CD4-positive, alpha-beta memory T cell (primary cell): Measurements from ENCODE around the gene MPRIP. TPM values are rescaled to one million over a fixed set of nuclear protein-coding genes. Genes with fewer than 3 reads are reported as not detected.

ENCODE experiments used
- CTCF ChIA-PET: fragments of 350-600 bp; sonication (Branson Sonifier 250); formaldehyde crosslinking; loops from one replicate; lab custom pipeline; 2021; ENCODE audit warnings: inconsistent platforms; ENCODE audit not compliant: partially characterized antibody; lab: Charles Lee
- POLR2A ChIA-PET: fragments of 350-600 bp; sonication (Branson Sonifier 250); formaldehyde crosslinking; loops from one replicate; lab custom pipeline; 2021; ENCODE audit not compliant: partially characterized antibody; lab: Charles Lee
- DNase-seq, 5 donors: peaks; one replicate each; pipeline versions ENCODE4 v3.0.0 to v3.0.0-alpha.2; 2020 to 2022; ENCODE audit warnings: mixed read lengths in 1 of 5
- H3K27ac ChIP-seq: one replicate; pipeline ENCODE4 v1.7.0; 2013; ENCODE audit warnings: low read depth, low read length
- H3K27me3 ChIP-seq: 2 replicates; pipeline ENCODE4 v1.7.0; 2013; ENCODE audit warnings: mild to moderate bottlenecking, low read length, moderate library complexity; ENCODE audit not compliant: insufficient read depth
- H3K36me3 ChIP-seq: 2 replicates; pipeline ENCODE4 v1.7.0; 2013; ENCODE audit warnings: mild to moderate bottlenecking, low read length, moderate library complexity; ENCODE audit not compliant: insufficient read depth
- H3K4me1 ChIP-seq: 2 replicates; pipeline ENCODE4 v1.7.0; 2013; ENCODE audit warnings: mild to moderate bottlenecking, low read length, moderate library complexity; ENCODE audit not compliant: insufficient read depth
- H3K4me3 ChIP-seq, 2 donors: one replicate each; pipeline ENCODE4 v1.7.0; 2013; ENCODE audit warnings: low read length in 2 of 2, mild to moderate bottlenecking in 1 of 2
- H3K9me3 ChIP-seq, 2 donors: one replicate each; pipeline ENCODE4 v1.7.0; 2013; ENCODE audit warnings: low read length in 2 of 2, control low read depth in 1 of 2; ENCODE audit not compliant: control insufficient read depth in 1 of 2
- H3K27ac Mint-ChIP-seq, 7 donors: one replicate each; pipeline ENCODE4 v1.8.0; 2020 to 2021; ENCODE audit warnings: mixed read lengths in 7 of 7, mild to moderate bottlenecking in 6 of 7, inconsistent platforms in 3 of 7, moderate library complexity in 3 of 7
- H3K27me3 Mint-ChIP-seq, 2 donors: one replicate each; pipeline ENCODE4 v1.8.0; 2020 to 2021; ENCODE audit warnings: mixed read lengths in 2 of 2
- H3K36me3 Mint-ChIP-seq, 2 donors: one replicate each; pipeline ENCODE4 v1.8.0; 2020 to 2021; ENCODE audit warnings: mixed read lengths in 2 of 2, inconsistent platforms in 1 of 2, mild to moderate bottlenecking in 1 of 2
- H3K4me1 Mint-ChIP-seq, 4 donors: one replicate each; pipeline ENCODE4 v1.8.0; 2020 to 2021; ENCODE audit warnings: mixed read lengths in 4 of 4, mild to moderate bottlenecking in 1 of 4
- H3K4me3 Mint-ChIP-seq, 8 donors: one replicate each; pipeline ENCODE4 v1.8.0; 2020 to 2021; ENCODE audit warnings: mixed read lengths in 8 of 8, mild to moderate bottlenecking in 7 of 8, moderate library complexity in 6 of 8, inconsistent platforms in 3 of 8
- H3K9me3 Mint-ChIP-seq, 8 donors: one replicate each; pipeline ENCODE4 v1.8.0; 2020 to 2021; ENCODE audit warnings: mixed read lengths in 8 of 8, mild to moderate bottlenecking in 5 of 8, inconsistent platforms in 3 of 8, moderate library complexity in 1 of 8
- intact Hi-C: fragments of 100-400 bp; cut with micrococcal nuclease; formaldehyde crosslinking; loops from one replicate; pipeline ENCODE4 v1.15.1; 2023
- polyA plus RNA-seq, 2 donors: library from polyadenylated mRNA; unstranded; fragments of 300-500 nt; fragmentation: Illumina TruSeq; gene quantifications; one replicate each; pipeline ENCODE4 v1.2.3, GENCODE V29; 2021
- total RNA-seq, 2 experiments: library from RNA; stranded (reverse); gene quantifications; one replicate each; pipeline ENCODE4 v1.2.3, GENCODE V29; 2021

MPRIP gene
- total and polyA plus RNA-seq, 4 experiments from 2014 or later, result 48.4 to 255 (median 152) TPM

DNA sequence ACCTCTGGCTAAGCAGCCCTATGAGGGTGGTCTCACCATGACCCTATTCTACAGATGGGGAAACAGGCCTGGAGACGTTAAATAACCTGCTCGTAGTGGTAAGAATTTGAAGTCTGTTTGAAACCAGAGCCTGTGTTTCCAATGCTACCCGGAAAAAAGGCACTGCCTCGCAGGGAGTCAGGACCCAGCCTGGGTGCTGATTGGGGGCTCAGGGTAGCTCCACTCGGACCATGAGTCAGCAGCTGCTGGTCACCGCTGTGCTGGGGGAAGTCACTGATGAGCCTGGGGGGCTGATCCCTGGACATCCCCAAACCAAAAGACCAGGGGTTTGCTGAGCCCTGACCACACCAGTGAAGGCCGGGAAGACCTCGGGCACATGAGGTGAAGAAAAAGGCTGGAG lies 173.3 kb downstream of the MPRIP start:
- Mint-ChIP-seq H3K4me1 (no peaks in the 10 kb centered on the region), H3K36me3 (peaks cover 36 to 60% of the 10 kb centered on the region in 2 donors), H3K9me3 (peaks cover 0 to 1% (median 0%) of the 10 kb centered on the region in 8 donors), H3K4me3 (no peak overlapping the region), H3K27ac (no peak overlapping the region), H3K27me3 (no peaks in the 10 kb centered on the region)
- H3K27me3 ChIP-seq, result no peaks in the 10 kb centered on the region
- POLR2A ChIA-PET, result interaction anchor here (0.7 kb wide), 1 partner anchor 31 kb away, joined by 3 read pairs; no protein-coding TSS in a partner anchor
- H3K9me3 ChIP-seq, result no peaks in the 10 kb centered on the region
- no peaks in the 10 kb centered on the region for H3K4me1 ChIP-seq
- no peak overlapping the region for H3K27ac ChIP-seq
- CTCF ChIA-PET, result no interaction called here
- peaks cover 54% of the 10 kb centered on the region for H3K36me3 ChIP-seq
- no peak for DNase-seq
- intact Hi-C loops, result no loop called here
- H3K4me3 ChIP-seq, result no peak overlapping the region

- H3K4me3 ChIP-seq, result no peak overlapping the region
- H3K9me3 ChIP-seq, result no peaks in the 10 kb centered on the region
- H3K27ac Mint-ChIP-seq, result peak overlapping the region in 2 of 7 donors; percentile 60 to 69
- H3K4me1 Mint-ChIP-seq, result no peaks in the 10 kb centered on the region
- H3K36me3 Mint-ChIP-seq, result peaks cover 41 to 66% of the 10 kb centered on the region in 2 donors
- no peak overlapping the region for H3K27ac ChIP-seq
- intact Hi-C loops, result no loop called here
- no peaks in the 10 kb centered on the region for H3K4me1 ChIP-seq
- no peak for DNase-seq
- H3K27me3 Mint-ChIP-seq, result no peaks in the 10 kb centered on the region
- CTCF ChIA-PET, result no interaction called here
- H3K36me3 ChIP-seq, result peaks cover 60% of the 10 kb centered on the region
- peaks cover 0 to 1% (median 0%) of the 10 kb centered on the region in 8 donors for H3K9me3 Mint-ChIP-seq
- no peak overlapping the region for H3K4me3 Mint-ChIP-seq
- POLR2A ChIA-PET, result interaction anchor here (0.7 to 1.3 kb wide), 2 partner anchors 10 to 32 kb away, joined by 3 to 4 read pairs; partner anchors contain the start of gene PLD6
- H3K27me3 ChIP-seq, result no peaks in the 10 kb centered on the region
Observed at GRCh38 chr17:17216236-17216635, 174.0 kb downstream of the MPRIP start.

DNA sequence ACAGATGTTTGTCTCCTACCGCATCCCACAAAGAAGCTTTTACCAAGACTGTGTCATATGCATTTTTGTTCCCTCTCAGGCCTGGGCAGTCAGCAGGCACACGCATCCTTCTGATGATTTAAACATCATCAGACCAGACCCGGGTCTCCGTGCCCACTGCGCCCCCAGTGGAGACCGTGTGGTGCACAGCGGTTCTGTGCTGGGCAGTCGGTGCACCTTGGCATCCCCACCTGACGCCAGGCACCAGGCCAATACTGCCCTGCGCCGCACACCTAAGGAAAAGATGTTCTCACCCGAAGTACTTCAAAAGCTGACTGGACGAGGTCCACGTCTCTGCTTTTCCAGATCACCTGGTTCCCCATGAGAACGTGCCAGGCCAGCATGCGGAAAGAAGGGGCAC lies 174.5 kb downstream of the MPRIP start:
- Histone ChIP-seq H3K36me3 (peaks cover 66% of the 10 kb centered on the region), H3K9me3 (no peaks in the 10 kb centered on the region), H3K27ac (no peak overlapping the region), H3K4me1 (no peaks in the 10 kb centered on the region), H3K4me3 (no peak overlapping the region), H3K27me3 (no peaks in the 10 kb centered on the region)
- H3K27me3 Mint-ChIP-seq, result no peaks in the 10 kb centered on the region
- no peaks in the 10 kb centered on the region for H3K4me1 Mint-ChIP-seq
- DNase-seq, result no peak
- intact Hi-C loops, result no loop called here
- ChIA-PET CTCF (no interaction called here), POLR2A (interaction anchor here (1.3 kb wide), 1 partner anchor 10 kb away, joined by 4 read pairs; the partner anchor contains the start of gene PLD6)
- peaks cover 41 to 69% of the 10 kb centered on the region in 2 donors for H3K36me3 Mint-ChIP-seq
- H3K27ac Mint-ChIP-seq, result peak overlapping the region in 4 of 7 donors; percentile 7 to 69 (median 56)
- H3K9me3 Mint-ChIP-seq, result peaks cover 0 to 1% (median 0%) of the 10 kb centered on the region in 8 donors
- H3K4me3 Mint-ChIP-seq, result no peak overlapping the region

DNA sequence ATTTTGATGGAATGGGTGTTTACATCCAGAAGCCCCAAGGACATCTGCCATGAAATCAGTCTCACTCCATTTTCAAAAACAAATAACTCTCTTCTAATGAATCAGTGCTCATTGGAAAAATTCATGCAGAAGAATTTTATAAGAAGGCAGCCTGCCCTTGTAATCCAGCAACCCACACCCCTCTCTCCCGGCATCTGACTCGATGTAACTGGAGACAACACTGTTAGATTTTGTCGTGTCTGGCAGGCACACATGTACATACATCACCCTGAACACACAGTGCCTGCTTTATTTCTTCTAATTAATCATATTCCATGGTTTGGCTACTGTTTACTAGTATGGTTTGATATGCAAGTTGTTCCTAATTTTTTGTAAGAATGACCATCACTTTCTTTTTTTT lies 175.7 kb downstream of the MPRIP start:
- DNase-seq, result no peak
- peaks cover 75% of the 10 kb centered on the region for H3K36me3 ChIP-seq

DNA sequence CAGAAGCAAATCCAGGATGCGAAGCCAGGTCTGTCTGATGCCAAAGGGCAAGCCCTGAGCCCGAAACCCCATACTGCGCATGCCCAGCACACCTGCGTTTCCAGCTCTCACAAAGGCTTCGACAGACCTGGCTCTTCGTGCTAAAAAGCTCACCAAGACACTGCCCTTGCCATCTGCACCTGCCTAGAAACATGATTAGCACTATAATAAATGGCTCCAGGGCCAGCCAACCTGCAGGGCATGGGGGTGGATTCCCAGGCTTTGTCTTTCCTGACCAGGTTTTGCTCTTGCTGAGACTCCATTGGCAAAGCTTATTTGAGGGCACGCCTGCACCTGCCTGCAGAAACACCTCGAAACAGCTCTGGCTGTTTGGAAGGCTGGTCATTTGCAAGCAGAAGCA lies 178.3 kb downstream of the MPRIP start:
- Histone ChIP-seq H3K4me1 (no peaks in the 10 kb centered on the region), H3K27ac (no peak overlapping the region), H3K4me3 (no peak overlapping the region), H3K36me3 (peaks cover 83% of the 10 kb centered on the region), H3K9me3 (no peaks in the 10 kb centered on the region), H3K27me3 (no peaks in the 10 kb centered on the region)
- ChIA-PET POLR2A (interaction anchor here (1.5 kb wide), 1 partner anchor 13 kb away, joined by 4 read pairs; no protein-coding TSS in a partner anchor), CTCF (no interaction called here)
- DNase-seq, result no peak
- Mint-ChIP-seq H3K36me3 (peaks cover 51 to 82% of the 10 kb centered on the region in 2 donors), H3K4me3 (no peak overlapping the region), H3K9me3 (peaks cover 0 to 1% (median 0%) of the 10 kb centered on the region in 8 donors), H3K27ac (peak overlapping the region in 1 of 7 donors; percentile 13), H3K4me1 (no peaks in the 10 kb centered on the region), H3K27me3 (no peaks in the 10 kb centered on the region)
- intact Hi-C loops, result no loop called here

More for the DNA sequence above, 175.7 kb downstream of the MPRIP start:
- Mint-ChIP-seq H3K4me1 (no peaks in the 10 kb centered on the region), H3K27ac (peak overlapping the region in 3 of 7 donors; percentile 28 to 78 (median 46)), H3K4me3 (no peak overlapping the region), H3K27me3 (no peaks in the 10 kb centered on the region), H3K9me3 (peaks cover 0 to 1% (median 0%) of the 10 kb centered on the region in 8 donors), H3K36me3 (peaks cover 41 to 72% of the 10 kb centered on the region in 2 donors)
- H3K27ac ChIP-seq, result no peak overlapping the region
- intact Hi-C loops, result no loop called here
- no peaks in the 10 kb centered on the region for H3K4me1 ChIP-seq
- H3K27me3 ChIP-seq, result no peaks in the 10 kb centered on the region
- H3K4me3 ChIP-seq, result no peak overlapping the region
- CTCF ChIA-PET, result no interaction called here
- POLR2A ChIA-PET, result no interaction called here
- no peaks in the 10 kb centered on the region for H3K9me3 ChIP-seq

DNA sequence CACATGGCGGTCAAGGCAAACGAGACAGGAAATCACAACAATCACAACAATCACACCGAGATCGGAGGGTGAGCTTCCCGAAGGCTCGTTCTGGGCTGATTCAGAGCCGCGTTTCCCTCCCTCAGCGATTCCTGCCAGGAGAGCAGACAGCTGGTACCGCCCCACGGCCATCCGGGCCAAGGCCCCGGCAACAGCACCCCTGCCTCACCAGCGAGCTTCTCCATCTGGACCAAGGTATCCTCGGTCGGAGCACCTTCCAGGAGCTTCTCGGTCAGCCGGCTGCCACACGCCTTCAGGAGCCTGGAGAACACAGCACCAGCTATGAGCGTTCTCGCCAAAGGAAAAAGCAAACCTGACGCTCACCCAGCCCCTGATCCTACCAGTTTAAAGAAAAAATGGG lies 179.1 kb downstream of the MPRIP start:
- ChIA-PET POLR2A (interaction anchor here (1.1 to 1.5 kb wide), 2 partner anchors 14 to 15 kb away, joined by 3 to 4 read pairs; no protein-coding TSS in a partner anchor), CTCF (no interaction called here)
- H3K9me3 Mint-ChIP-seq, result peaks cover 0 to 1% (median 0%) of the 10 kb centered on the region in 8 donors
- H3K27ac ChIP-seq, result no peak overlapping the region
- no peaks in the 10 kb centered on the region for H3K4me1 ChIP-seq
- no peaks in the 10 kb centered on the region for H3K27me3 ChIP-seq
- H3K36me3 Mint-ChIP-seq, result peaks cover 45 to 81% of the 10 kb centered on the region in 2 donors
- intact Hi-C loops, result no loop called here
- H3K9me3 ChIP-seq, result no peaks in the 10 kb centered on the region
- H3K4me3 Mint-ChIP-seq, result peak overlapping the region in 1 of 8 donors; percentile 8
- DNase-seq, result no peak
- H3K4me3 ChIP-seq, result no peak overlapping the region
- H3K4me1 Mint-ChIP-seq, result no peaks in the 10 kb centered on the region
- no peaks in the 10 kb centered on the region for H3K27me3 Mint-ChIP-seq
- peak overlapping the region in 2 of 7 donors; percentile 46 to 63 for H3K27ac Mint-ChIP-seq
- peaks cover 84% of the 10 kb centered on the region for H3K36me3 ChIP-seq

- CTCF ChIA-PET, result no interaction called here
- Histone ChIP-seq H3K4me3 (no peak overlapping the region), H3K27me3 (no peaks in the 10 kb centered on the region), H3K9me3 (no peaks in the 10 kb centered on the region), H3K36me3 (peaks cover 82% of the 10 kb centered on the region), H3K4me1 (no peaks in the 10 kb centered on the region), H3K27ac (no peak overlapping the region)
- no peak for DNase-seq
- Mint-ChIP-seq H3K4me1 (no peaks in the 10 kb centered on the region), H3K36me3 (peaks cover 36 to 82% of the 10 kb centered on the region in 2 donors), H3K27me3 (no peaks in the 10 kb centered on the region), H3K4me3 (no peak overlapping the region), H3K9me3 (peaks cover 0 to 1% (median 0%) of the 10 kb centered on the region in 8 donors), H3K27ac (no peak overlapping the region)
- POLR2A ChIA-PET, result no interaction called here
- intact Hi-C loops, result no loop called here
Observed at GRCh38 chr17:17223736-17224135, 181.5 kb downstream of the MPRIP start.
